Stimulated activated CD8-positive, alpha-beta memory T cell treated with anti-CD3 and anti-CD28 coated beads, Interleukin-15, amount 100 ng/mL, for 4 hours (primary cell): ENCODE results near the gene INHBE.

ENCODE experiments used
- DNase-seq, 2 donors: peaks; one replicate each; pipeline ENCODE4 v3.0.0-alpha.2; 2020; ENCODE audit warnings: low read depth in 2 of 2

Gene INHBE

DNA sequence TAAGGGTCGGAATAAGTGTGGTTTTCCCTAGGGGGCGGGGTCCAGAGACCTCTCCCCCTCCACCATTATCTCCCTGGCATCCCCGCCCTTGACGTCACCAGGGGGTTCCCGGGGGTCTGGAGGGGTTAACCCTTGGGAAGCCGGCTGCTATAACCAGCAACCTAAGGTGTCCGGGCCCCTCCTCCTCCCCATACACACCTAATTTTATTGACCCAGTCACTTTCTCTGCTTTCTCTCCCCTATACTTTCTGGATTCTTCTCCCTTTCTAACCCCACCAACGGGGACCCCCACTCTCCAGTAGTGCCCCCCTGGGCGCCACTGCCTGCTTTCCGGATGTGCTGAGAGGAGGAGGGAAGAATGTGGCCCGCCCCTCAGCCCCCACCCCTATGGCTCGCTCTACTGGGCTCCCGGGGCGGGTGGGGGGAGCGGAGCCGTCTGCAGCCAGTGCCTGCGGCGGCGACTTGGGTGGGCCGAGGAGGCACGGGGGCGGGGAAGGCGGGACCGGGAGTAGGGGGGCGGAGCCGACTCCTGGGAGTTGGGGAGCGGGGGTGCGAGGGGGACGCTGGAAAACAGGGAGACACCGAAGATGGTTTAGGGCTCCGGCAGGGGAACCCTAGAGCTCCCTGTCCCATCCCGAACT lies 6.3 kb downstream of the INHBE start:
- no peak for DNase-seq

DNA sequence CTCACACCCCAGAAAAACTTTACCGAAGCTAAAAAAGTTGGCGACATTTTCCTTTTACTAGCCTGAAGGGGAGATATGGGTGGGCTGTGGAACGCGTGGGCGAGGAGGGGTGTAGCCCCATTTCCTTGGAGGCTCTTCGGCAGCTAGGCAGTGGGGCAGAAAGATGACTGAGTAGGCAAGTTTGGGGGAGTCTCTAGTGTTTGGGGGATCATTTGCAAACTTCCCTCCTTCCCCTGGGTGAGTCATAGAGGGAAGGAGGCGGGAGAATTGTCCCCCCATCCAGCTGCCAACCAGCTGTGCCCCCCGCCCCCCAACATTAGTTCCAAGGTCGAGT lies 6.8 kb downstream of the INHBE start:
- DNase-seq = no peak

DNA sequence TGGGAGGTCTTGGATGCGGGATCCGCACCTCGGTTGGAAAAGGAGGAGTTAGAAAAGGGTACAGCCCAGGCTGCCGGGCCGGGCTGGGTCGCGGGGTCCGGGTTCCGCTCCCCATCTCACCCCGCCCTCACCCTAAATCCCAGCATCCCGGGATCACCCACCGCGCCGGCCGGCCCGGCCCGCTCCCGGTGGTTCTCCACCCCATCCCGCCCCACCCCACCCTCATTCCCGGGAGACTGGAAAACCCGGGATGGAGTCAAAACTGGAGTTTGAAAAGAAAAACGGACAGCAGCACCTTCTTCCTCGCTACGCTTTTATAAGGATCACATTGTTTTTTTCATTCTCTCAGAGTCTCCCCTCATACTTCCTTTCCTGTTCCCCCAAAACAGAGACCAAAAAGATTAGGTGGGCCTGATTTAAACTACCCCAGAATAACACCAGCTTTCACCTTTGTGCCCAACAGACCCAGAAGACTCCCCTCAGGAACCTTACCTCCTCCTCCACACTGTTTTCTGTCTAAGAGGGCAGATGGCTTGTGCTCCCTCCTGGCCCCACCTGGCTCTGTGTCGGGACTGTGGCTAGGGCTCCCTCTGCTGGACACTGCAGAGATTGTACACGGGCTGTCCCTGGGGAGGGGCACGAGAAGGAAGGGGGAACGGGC lies 7.3 kb downstream of the INHBE start:
- DNase-seq = peak; percentile 64 to 83

DNA sequence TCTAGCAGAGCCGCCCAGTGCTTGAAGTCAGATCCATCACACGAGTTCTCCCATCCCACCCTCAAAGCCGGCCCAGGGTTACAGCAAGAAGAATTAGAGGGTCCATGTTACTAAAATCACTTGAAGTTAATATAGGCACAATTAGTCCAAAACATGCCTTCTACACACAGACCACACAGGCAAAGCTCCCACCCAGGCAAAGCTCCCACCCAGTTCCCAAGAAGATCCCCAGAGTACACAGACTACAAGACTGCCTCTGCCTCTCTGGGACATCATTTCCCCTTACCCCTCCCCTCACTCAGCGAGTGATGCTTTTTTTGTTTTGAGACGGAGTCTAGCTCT lies 7.8 kb downstream of the INHBE start:
- DNase-seq = no peak

DNA sequence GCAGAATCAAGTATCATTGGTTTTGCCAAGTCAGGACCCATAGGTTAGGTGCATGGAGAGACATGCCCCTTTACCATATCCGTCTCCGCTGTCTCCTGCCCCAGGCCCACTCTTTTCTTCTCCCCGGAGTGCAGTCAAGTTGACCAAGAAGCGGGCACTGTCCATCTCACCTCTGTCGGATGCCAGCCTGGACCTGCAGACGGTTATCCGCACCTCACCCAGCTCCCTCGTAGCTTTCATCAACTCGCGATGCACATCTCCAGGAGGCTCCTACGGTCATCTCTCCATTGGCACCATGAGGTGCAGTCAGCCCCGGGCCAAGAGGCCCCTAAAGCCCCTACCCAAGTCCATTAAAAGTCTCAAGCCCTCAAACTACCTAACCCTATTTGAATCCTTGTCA lies 9.5 kb downstream of the INHBE start:
- DNase-seq = no peak

DNA sequence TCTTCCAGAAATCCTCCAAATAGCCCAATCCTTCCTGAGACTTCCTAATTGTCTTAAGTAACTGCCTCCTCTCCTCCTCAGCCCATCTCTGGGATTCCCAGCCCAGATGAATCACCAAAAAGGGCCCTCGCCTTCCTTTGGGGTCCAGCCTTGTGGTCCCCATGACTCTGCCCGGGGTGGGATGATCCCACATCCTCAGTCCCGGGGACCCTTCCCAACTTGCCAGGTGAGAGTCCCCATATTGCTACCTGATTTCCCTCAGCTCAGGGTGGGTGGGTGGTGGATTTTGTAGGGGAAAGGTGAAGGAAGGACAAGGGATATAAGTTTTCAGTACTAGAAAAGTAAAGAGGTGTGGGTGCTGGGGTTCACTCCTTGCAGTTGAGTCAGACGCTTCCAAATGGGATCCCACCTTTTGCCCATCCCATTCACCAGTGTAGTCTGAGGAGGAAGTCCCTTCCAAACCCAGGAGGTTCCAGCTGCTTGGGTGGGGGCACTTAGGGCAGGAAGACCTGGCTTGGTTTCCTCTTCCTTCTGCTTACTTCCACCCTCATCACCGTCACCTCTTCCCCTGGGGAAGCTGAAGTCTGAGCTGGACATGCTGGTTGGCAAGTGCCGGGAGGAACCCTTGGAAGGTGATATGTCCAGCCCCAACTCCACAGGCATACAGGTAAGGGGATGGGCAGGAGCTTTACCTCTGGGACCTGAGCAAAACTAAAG lies 10.1 kb downstream of the INHBE start:
- no peak for DNase-seq

DNA sequence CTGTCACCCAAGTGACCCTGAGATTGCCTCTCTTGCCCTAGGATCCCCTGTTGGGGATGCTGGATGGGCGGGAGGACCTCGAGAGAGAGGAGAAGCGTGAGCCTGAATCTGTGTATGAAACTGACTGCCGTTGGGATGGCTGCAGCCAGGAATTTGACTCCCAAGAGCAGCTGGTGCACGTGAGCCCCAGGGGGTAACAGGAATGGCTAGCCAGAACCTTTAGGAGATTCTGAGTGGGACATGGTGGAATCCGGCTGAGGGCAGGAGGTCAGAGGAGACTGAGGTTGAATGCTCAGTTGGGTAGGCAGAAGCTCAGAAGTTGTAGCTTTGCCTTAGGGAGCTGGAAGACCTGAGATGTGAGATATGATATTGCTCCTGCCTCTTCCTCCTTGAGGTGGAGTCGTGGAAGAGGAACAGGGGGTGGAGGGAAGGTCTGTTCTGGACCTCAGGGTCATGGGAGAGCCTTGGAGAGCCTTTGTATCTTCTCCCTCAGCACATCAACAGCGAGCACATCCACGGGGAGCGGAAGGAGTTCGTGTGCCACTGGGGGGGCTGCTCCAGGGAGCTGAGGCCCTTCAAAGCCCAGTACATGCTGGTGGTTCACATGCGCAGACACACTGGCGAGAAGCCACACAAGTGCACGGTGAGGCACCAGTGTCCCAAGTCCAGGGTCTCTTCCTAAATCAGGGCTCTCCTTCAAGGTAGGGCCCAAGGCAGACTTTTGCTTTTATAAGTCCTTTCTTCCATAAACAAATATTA lies 10.8 kb downstream of the INHBE start:
- DNase-seq = no peak

DNA sequence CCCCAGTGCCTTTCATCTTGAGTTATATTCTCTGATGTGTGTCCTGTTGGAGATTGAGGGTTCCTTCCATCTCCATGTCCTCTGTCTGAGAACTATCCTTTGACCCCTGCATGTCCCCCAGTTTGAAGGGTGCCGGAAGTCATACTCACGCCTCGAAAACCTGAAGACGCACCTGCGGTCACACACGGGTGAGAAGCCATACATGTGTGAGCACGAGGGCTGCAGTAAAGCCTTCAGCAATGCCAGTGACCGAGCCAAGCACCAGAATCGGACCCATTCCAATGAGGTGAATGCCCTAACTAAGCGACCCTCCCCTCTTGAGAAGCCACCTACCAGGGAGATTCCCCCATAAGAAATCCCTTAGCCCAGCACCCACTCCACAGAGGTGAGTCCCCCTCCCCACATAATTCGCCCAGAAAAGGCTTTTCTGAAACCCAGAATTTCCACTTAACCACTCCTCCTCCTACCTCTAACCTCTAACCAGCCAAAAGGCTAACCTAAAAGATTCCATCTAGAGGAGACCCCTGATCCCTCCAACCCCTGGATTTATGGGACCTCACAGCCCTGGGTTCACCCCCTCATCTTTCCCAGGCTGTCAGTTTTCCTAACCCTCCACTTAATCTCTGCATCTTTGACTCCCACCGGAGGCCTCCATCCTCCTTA lies 12.2 kb downstream of the INHBE start:
- no peak for DNase-seq

DNA sequence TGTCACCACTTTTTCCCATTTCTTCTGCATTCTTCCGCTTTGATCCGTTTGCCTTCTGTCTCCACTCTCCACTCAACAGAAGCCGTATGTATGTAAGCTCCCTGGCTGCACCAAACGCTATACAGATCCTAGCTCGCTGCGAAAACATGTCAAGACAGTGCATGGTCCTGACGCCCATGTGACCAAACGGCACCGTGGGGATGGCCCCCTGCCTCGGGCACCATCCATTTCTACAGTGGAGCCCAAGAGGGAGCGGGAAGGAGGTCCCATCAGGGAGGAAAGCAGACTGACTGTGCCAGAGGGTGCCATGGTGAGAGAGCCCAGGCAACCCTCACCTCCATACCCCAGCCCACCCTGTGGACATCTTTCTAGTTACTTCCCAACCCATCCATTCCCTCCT lies 12.8 kb downstream of the INHBE start:
- no peak for DNase-seq

DNA sequence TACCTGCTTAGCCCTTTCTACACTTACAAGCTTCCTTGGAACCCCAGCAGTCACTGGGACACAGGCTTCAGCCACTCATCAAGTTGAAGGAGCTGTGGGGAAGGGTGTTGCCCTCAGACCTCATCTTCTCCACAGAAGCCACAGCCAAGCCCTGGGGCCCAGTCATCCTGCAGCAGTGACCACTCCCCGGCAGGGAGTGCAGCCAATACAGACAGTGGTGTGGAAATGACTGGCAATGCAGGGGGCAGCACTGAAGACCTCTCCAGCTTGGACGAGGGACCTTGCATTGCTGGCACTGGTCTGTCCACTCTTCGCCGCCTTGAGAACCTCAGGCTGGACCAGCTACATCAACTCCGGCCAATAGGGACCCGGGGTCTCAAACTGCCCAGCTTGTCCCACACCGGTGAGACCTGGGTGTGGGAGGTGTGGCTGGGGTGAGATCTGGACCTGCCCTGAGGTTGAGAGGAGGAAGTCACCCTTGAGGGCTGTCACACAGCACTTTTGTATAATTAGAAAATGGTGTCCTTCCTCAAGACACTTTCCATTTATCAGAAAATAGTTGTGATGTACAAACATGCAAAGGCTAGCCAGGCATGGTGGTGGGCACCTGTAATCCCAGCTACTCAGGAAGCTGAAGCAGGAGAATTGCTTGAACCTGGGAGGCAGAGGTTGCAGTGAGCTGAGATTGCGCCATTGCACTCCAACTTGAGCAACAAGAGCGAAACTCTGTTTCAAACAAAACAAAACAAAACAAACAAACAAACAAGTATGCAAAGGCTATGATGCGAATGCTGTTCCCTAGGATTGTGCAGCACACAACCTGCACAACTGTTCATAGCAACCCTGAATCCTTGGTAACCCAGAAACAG lies 14.4 kb downstream of the INHBE start:
- DNase-seq = no peak

DNA sequence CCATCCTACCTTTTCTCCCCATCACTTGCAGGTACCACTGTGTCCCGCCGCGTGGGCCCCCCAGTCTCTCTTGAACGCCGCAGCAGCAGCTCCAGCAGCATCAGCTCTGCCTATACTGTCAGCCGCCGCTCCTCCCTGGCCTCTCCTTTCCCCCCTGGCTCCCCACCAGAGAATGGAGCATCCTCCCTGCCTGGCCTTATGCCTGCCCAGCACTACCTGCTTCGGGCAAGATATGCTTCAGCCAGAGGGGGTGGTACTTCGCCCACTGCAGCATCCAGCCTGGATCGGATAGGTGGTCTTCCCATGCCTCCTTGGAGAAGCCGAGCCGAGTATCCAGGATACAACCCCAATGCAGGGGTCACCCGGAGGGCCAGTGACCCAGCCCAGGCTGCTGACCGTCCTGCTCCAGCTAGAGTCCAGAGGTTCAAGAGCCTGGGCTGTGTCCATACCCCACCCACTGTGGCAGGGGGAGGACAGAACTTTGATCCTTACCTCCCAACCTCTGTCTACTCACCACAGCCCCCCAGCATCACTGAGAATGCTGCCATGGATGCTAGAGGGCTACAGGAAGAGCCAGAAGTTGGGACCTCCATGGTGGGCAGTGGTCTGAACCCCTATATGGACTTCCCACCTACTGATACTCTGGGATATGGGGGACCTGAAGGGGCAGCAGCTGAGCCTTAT lies 15.3 kb downstream of the INHBE start:
- DNase-seq = no peak

DNA sequence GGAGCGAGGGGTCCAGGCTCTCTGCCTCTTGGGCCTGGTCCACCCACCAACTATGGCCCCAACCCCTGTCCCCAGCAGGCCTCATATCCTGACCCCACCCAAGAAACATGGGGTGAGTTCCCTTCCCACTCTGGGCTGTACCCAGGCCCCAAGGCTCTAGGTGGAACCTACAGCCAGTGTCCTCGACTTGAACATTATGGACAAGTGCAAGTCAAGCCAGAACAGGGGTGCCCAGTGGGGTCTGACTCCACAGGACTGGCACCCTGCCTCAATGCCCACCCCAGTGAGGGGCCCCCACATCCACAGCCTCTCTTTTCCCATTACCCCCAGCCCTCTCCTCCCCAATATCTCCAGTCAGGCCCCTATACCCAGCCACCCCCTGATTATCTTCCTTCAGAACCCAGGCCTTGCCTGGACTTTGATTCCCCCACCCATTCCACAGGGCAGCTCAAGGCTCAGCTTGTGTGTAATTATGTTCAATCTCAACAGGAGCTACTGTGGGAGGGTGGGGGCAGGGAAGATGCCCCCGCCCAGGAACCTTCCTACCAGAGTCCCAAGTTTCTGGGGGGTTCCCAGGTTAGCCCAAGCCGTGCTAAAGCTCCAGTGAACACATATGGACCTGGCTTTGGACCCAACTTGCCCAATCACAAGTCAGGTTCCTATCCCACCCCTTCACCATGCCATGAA lies 16.0 kb downstream of the INHBE start:
- DNase-seq = no peak

DNA sequence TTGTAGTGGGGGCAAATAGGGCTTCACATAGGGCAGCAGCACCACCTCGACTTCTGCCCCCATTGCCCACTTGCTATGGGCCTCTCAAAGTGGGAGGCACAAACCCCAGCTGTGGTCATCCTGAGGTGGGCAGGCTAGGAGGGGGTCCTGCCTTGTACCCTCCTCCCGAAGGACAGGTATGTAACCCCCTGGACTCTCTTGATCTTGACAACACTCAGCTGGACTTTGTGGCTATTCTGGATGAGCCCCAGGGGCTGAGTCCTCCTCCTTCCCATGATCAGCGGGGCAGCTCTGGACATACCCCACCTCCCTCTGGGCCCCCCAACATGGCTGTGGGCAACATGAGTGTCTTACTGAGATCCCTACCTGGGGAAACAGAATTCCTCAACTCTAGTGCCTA lies 16.6 kb downstream of the INHBE start:
- no peak for DNase-seq

DNA sequence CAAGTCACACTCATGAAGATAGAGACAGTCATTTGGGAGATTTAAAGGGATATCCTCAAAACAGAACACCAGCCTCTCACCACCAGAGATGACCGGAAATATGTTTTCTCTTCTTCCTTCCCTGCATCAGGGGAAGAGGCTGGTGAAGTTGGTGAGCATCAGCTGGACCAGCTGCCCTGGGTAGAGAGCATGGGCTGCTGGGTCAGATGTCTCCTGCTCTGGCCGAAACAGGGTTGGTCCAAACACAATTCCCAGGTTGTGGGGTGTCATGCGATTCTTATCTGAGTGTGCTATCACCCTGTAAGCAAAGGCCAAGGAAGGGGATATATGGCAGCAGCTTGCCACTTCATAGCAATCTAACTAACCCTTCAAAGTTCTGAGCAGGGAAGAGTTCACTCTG lies 17.3 kb downstream of the INHBE start:
- DNase-seq = no peak

DNA sequence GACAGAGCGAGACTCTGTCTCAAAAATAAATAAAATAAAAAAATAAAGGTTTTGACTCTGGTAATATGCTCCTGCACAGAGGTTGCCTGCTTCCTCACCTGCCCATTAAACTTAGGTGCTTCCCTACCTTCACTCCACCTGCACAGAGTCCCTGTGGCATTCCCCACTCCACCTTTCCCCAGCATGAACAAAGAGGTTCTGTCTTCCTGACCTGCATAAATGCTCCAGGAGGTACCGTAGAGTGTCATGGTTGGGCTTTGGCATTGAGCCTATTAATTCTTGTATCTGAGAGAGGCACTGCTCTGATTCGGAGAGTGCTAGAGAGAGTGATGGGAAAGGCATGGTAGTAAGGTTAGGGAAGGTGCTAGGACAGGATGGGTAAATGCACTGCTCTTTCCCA lies 18.3 kb downstream of the INHBE start:
- DNase-seq = no peak

DNA sequence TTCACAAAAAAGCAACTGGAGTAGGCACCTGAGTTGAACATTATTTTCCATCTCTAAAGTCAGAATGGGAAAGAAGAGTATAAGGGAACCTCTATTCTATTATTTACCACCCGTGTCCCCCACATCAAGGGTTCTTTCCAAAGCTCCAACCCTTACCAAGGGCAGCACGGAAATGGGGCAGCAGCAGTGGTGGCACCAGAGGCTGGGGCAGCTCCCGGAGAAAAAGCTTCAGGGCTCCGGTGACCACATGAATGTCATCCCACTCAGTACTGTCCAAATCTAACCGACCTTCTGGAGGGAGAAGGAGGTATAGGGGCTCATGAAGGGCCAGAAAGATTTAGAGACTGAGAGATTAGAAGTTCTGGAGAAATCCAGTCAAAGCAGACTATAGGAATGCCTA lies 18.8 kb downstream of the INHBE start:
- no peak for DNase-seq

DNA sequence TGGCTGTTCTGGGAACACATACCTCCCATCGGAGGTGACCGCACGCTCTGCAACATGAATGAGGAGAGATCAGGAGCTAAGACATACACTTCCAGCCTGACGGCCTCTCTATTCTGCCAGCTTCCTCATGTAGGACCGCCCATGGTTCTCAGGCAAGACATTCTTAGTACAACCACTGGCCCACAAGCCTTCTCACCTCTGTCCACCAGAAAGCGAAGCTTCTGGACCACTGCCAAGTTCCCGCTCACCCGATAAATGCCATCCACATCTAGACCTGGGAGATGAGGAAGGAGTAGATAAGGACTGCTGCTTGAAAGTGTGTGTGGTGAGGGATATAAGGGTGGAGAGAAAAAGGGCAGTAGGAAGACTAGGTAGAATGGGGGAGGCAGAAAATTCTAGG lies 19.3 kb downstream of the INHBE start:
- no peak for DNase-seq

DNA sequence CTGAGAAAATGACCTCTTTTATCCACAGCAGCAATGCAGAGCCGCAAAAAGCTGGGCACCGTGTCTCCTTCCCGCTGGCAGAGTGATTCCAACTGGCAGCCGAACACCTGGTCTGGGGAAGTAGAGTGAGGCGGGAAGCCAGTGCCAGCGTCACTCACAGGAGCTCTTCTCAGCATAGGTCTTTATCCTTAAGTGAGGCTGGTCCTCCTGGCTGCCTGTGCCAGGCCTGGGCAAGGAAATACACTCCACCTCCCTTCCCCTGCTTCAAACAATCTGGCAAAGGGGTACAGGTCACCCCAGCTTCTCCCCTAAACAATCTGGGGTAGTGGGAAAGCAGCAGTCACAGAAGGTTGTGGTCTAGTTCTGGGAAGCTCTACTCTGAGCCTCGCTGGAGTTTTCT lies 19.8 kb downstream of the INHBE start:
- DNase-seq = no peak

DNA sequence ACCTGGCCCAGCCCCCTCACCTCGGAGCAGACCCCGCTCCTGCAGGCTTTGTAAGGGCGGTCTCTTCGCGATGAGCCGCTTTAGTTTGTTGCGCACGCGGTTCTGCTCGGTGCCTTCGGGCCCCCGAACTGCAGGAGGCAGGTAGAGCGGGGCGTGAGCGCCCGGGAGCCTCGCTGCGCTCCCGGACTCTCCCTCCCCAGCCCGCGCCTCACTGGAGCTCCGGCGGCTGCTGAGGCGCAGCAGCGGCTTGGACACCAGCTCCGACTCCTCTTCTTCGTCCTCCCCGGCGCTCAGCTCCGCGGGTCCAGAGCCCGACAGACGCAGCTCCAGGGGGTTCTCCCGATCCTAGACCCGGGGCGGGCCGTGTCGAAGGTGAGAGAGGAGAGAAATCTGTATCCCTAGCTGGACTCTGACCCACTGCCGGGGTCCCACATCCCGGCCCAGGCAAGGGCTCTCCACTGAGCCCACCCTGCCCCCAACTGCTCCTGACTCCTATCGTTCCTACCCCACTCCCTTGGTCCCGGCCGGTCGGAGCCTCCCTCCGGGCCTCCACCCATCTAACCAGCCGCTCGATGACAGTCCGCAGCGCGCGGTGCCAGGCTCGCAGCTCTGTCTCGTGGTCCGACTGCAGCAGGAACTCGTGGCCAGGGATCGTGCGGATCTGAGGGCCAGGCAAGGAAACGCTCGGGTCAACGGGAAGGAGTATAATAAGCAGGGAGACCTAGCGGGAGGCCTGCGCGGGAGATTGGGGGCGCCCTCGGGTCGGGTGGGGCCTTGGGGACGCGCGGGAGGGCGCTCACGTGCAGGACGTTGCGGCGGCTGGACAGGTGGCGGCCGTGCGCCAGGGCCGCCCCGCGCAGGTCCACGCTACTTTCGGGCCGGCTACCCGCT lies 20.4 kb downstream of the INHBE start:
- no peak for DNase-seq
